ENCODE data around the gene C2orf92. TPM values are rescaled to one million over a fixed set of nuclear protein-coding genes. Genes with fewer than 3 reads are reported as not detected.
"Not testable (repeated sequence)": the region's sequence is repeated elsewhere in the genome, so short reads cannot be mapped to it uniquely, and the experiment has no call there.

The C2orf92 gene
- polyA plus RNA-seq, 3 donors = 7.9 TPM; not detected in 2

- no peaks in the 10 kb centered on the region for H3K27me3 ChIP-seq (ENCODE audit: control insufficient read depth in 2 of 2, insufficient read depth in 2 of 2, low read length in 2 of 2)
- H3K36me3 Mint-ChIP-seq = no peaks in the 10 kb centered on the region
- no peaks in the 10 kb centered on the region for H3K79me2 ChIP-seq (ENCODE audit: insufficient read depth, low read length)
- no peak overlapping the region for H3K4me3 Mint-ChIP-seq
- TF ChIP-seq CTCF (IDR thresholded peaks at IDR 0.05) = no peak
- H3K36me3 ChIP-seq (replicated peaks in 1 of 2; ENCODE audit: control insufficient read depth in 1 of 2, insufficient read depth in 2 of 2, low read length in 2 of 2) = no peaks in the 10 kb centered on the region
- WGBS (ENCODE audit: insufficient coverage) = no CpG with 5 or more reads among the region's 2 CpGs
- intact Hi-C loops (cut with micrococcal nuclease) = no loop called here
- peaks cover 3 to 5% (median 4%) of the 10 kb centered on the region in 3 donors for H3K27me3 Mint-ChIP-seq (ENCODE audit: low read depth in 3 of 3)
- H3K27ac Mint-ChIP-seq = no peak overlapping the region
- H3K4me3 ChIP-seq (replicated peaks in 1 of 3; ENCODE audit: low read depth in 2 of 3, low read length in 3 of 3) = no peak overlapping the region
- H3K4me1 Mint-ChIP-seq = peaks cover 10% of the 10 kb centered on the region
- H3K27ac ChIP-seq (ENCODE audit: low read depth in 1 of 2, low read length in 2 of 2) = no peak overlapping the region
- H3K4me2 ChIP-seq (replicated peaks; ENCODE audit: extremely low read depth, low read length, poor library complexity, severe bottlenecking) = no peak overlapping the region
- H3K9me3 Mint-ChIP-seq = peaks cover 0 to 26% (median 14%) of the 10 kb centered on the region in 7 donors
- H4K20me1 ChIP-seq (ENCODE audit: insufficient read depth, low read length) = no peaks in the 10 kb centered on the region
- H3K9ac ChIP-seq (ENCODE audit: insufficient read depth, low read length, poor library complexity, severe bottlenecking) = no peak overlapping the region
- H2AFZ ChIP-seq (ENCODE audit: insufficient read depth, low read depth, low read length, poor library complexity, severe bottlenecking) = no peak overlapping the region
- no peaks in the 10 kb centered on the region for H3K4me1 ChIP-seq (ENCODE audit: control insufficient read depth in 1 of 2, insufficient read depth in 2 of 2, low read length in 2 of 2)
- no peaks in the 10 kb centered on the region for H3K9me3 ChIP-seq (replicated peaks in 1 of 2; ENCODE audit: control insufficient read depth in 1 of 2, insufficient read depth in 1 of 2, low read length in 2 of 2)
- no peak for DNase-seq
These were observed 8.0 kb downstream of the C2orf92 start for GRCh38 chr2:97677480-97677879.

- H3K4me1 Mint-ChIP-seq = peaks cover 5% of the 10 kb centered on the region
- H3K4me1 ChIP-seq (ENCODE audit: control insufficient read depth in 1 of 2, insufficient read depth in 2 of 2, low read length in 2 of 2) = no peaks in the 10 kb centered on the region
- no peak for TF ChIP-seq CTCF (IDR thresholded peaks at IDR 0.05)
- no peak overlapping the region for H3K4me2 ChIP-seq (replicated peaks; ENCODE audit: extremely low read depth, low read length, poor library complexity, severe bottlenecking)
- peaks cover 0 to 26% (median 14%) of the 10 kb centered on the region in 7 donors for H3K9me3 Mint-ChIP-seq
- H3K27ac ChIP-seq (ENCODE audit: low read depth in 1 of 2, low read length in 2 of 2) = no peak overlapping the region
- H3K9me3 ChIP-seq (replicated peaks in 1 of 2; ENCODE audit: control insufficient read depth in 1 of 2, insufficient read depth in 1 of 2, low read length in 2 of 2) = no peaks in the 10 kb centered on the region
- H2AFZ ChIP-seq (ENCODE audit: insufficient read depth, low read depth, low read length, poor library complexity, severe bottlenecking) = no peak overlapping the region
- no CpG with 5 or more reads among the region's 1 CpG for WGBS (ENCODE audit: insufficient coverage)
- H3K27me3 Mint-ChIP-seq (ENCODE audit: low read depth in 3 of 3) = peaks cover 3 to 5% (median 4%) of the 10 kb centered on the region in 3 donors
- no peak for DNase-seq
- H3K36me3 ChIP-seq (replicated peaks in 1 of 2; ENCODE audit: control insufficient read depth in 1 of 2, insufficient read depth in 2 of 2, low read length in 2 of 2) = no peaks in the 10 kb centered on the region
- no peaks in the 10 kb centered on the region for H3K36me3 Mint-ChIP-seq
- H3K79me2 ChIP-seq (ENCODE audit: insufficient read depth, low read length) = no peaks in the 10 kb centered on the region
- no peak overlapping the region for H3K27ac Mint-ChIP-seq
- intact Hi-C loops (cut with micrococcal nuclease) = no loop called here
- no peak overlapping the region for H3K9ac ChIP-seq (ENCODE audit: insufficient read depth, low read length, poor library complexity, severe bottlenecking)
- no peaks in the 10 kb centered on the region for H4K20me1 ChIP-seq (ENCODE audit: insufficient read depth, low read length)
- peak overlapping the region in 1 of 2 donors; percentile 16 for H3K4me3 Mint-ChIP-seq
- no peaks in the 10 kb centered on the region for H3K27me3 ChIP-seq (ENCODE audit: control insufficient read depth in 2 of 2, insufficient read depth in 2 of 2, low read length in 2 of 2)
- no peak overlapping the region for H3K4me3 ChIP-seq (replicated peaks in 1 of 3; ENCODE audit: low read depth in 2 of 3, low read length in 3 of 3)
These were observed 8.8 kb downstream of the C2orf92 start for GRCh38 chr2:97678298-97678697.

- DNase-seq; H3K27ac ChIP-seq (ENCODE audit: low read depth in 1 of 2, low read length in 2 of 2); H3K27me3 Mint-ChIP-seq (ENCODE audit: low read depth in 3 of 3); H3K9me3 Mint-ChIP-seq; H3K79me2 ChIP-seq (ENCODE audit: insufficient read depth, low read length); H3K9me3 ChIP-seq (replicated peaks in 1 of 2; ENCODE audit: control insufficient read depth in 1 of 2, insufficient read depth in 1 of 2, low read length in 2 of 2); H3K36me3 Mint-ChIP-seq; H3K27me3 ChIP-seq (ENCODE audit: control insufficient read depth in 2 of 2, insufficient read depth in 2 of 2, low read length in 2 of 2); intact Hi-C loops (cut with micrococcal nuclease); H3K9ac ChIP-seq (ENCODE audit: insufficient read depth, low read length, poor library complexity, severe bottlenecking); H3K4me1 ChIP-seq (ENCODE audit: control insufficient read depth in 1 of 2, insufficient read depth in 2 of 2, low read length in 2 of 2); H3K4me3 Mint-ChIP-seq; H3K4me3 ChIP-seq (replicated peaks in 1 of 3; ENCODE audit: low read depth in 2 of 3, low read length in 3 of 3); H3K4me2 ChIP-seq (replicated peaks; ENCODE audit: extremely low read depth, low read length, poor library complexity, severe bottlenecking); H3K36me3 ChIP-seq (replicated peaks in 1 of 2; ENCODE audit: control insufficient read depth in 1 of 2, insufficient read depth in 2 of 2, low read length in 2 of 2); H3K4me1 Mint-ChIP-seq; H2AFZ ChIP-seq (ENCODE audit: insufficient read depth, low read depth, low read length, poor library complexity, severe bottlenecking); H4K20me1 ChIP-seq (ENCODE audit: insufficient read depth, low read length); H3K27ac Mint-ChIP-seq: not testable (repeated sequence)
- 67% methylated on average over 1 of the region's 3 CpGs for WGBS (ENCODE audit: insufficient coverage)
These were observed 17.7 kb downstream of the C2orf92 start for GRCh38 chr2:97687235-97687634.
